Measurements from ENCODE around the gene UCN. TPM values are rescaled to one million over a fixed set of nuclear protein-coding genes. Genes with fewer than 3 reads are reported as not detected.
"Not testable (repeated sequence)": the region's sequence is repeated elsewhere in the genome, so short reads cannot be mapped to it uniquely, and the experiment has no call there.

Gene UCN
- total and polyA plus RNA-seq, 2 of the 4 experiments (the other 2 are of a cell fraction): 0.22 TPM; not detected in 1

- no peak for TF ChIP-seq USF2 (IDR thresholded peaks at IDR 0.05; ENCODE audit: low read depth, low read length)
Observed at GRCh38 chr2:27275211-27276150, 32.8 kb downstream of the UCN start, which contains the start of gene DNAJC5G (continued).

DNA sequence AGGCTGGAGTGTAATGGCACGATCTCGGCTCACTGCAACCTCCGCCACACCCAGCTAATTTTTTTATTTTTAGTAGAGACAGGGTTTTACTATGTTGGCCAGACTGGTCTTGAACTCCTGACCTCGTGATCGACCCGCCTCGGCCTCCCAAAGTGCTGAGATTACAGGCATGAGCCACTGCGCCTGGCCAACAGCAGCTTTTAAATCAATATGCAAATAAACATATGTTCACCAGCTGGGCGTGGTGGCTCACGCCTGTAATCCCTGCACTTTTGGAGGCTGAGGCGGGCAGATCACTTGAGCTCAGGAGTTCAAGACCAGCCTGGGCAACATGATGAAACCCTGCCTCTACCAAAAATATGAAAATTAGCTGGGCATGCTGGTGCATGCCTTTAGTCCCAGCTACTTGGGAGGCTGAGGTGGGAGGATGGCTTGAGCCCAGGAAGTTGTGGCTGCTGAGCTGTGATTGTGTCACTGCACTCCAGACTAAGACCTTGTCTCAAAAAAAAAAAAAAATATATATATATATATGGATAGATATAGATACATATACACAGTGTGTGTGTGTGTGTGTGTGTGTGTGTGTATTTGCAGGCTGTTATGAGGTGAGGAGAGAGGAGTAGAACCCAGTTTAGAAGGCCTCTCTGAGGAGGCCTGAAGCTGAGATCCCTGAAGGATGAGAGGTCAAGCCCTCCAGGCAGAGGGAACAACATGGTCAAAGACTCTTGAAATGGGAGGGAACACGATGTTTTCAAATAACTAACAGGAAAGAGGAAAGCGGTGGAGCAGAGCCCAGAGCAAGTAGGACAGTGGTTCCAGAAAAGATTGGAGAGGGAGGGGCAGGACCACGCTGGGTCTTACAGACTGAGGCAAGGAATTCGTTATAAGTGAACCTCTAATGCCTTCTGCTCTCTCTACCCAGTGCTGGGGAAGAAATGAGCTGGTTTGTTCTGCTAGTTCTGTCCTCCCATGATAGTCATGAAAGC is 35.4 kb downstream of the UCN start:
- H3K18ac ChIP-seq (ENCODE audit: low read depth, low read length); H3K4ac ChIP-seq (ENCODE audit: low read depth, low read length); H3K27ac ChIP-seq (ENCODE audit: insufficient read depth, low read length); H3K9me3 ChIP-seq (ENCODE audit: control insufficient read depth, insufficient read depth, low read length); H2AFZ ChIP-seq (replicated peaks; ENCODE audit: low read length, poor library complexity); H2AK9ac ChIP-seq (replicated peaks; ENCODE audit: low read depth, low read length, poor library complexity); H3K9me1 ChIP-seq (ENCODE audit: insufficient read depth, low read length); dilution Hi-C loops (cut with HindIII; ENCODE audit: low sequenced_read_pairs, unreplicated experiment); H4K8ac ChIP-seq (ENCODE audit: low read depth in 2 of 2, low read length in 2 of 2); H3K36me3 ChIP-seq (ENCODE audit: control insufficient read depth, insufficient read depth, low read length); in situ Hi-C loops (cut with MboI; ENCODE audit: low sequenced_read_pairs); H2BK20ac ChIP-seq (ENCODE audit: low read depth, low read length); H2BK5ac ChIP-seq (ENCODE audit: low read depth, low read length, poor library complexity, severe bottlenecking); H3K4me3 ChIP-seq (ENCODE audit: insufficient read depth, low read depth, low read length); H3K56ac ChIP-seq (ENCODE audit: extremely low read depth, insufficient read depth, low read length); H4K20me1 ChIP-seq (ENCODE audit: insufficient read depth, low read length); ATAC-seq (ENCODE audit: low read depth); DNase-seq; H3K9ac ChIP-seq (ENCODE audit: low read depth, low read length); H4K5ac ChIP-seq (ENCODE audit: low read depth, low read length); H2BK15ac ChIP-seq (ENCODE audit: low read depth, low read length); H3K4me1 ChIP-seq (ENCODE audit: control insufficient read depth, insufficient read depth, low read length); H3K23ac ChIP-seq (ENCODE audit: low read depth, low read length); H3K79me1 ChIP-seq (ENCODE audit: low read depth in 1 of 2, low read length in 2 of 2); intact Hi-C loops (cut with micrococcal nuclease); BruUV-seq (replicated peaks); H3K4me2 ChIP-seq (ENCODE audit: low read depth, low read length); H2AK5ac ChIP-seq (ENCODE audit: low read depth, low read length); H3K14ac ChIP-seq (replicated peaks; ENCODE audit: low read depth, low read length); H4K91ac ChIP-seq (ENCODE audit: insufficient read depth, low read depth, low read length); H2BK120ac ChIP-seq (ENCODE audit: low read depth, low read length): not testable (repeated sequence)
- POLR2A ChIA-PET (ENCODE audit: unreplicated experiment): interaction anchor here (0.6 to 0.7 kb wide), 2 partner anchors 28 to 208 kb away, joined by 3 to 20 read pairs; no protein-coding TSS in a partner anchor
- CTCF ChIA-PET: interaction anchor here (0.6 to 1.9 kb wide), 3 partner anchors 8 to 31 kb away, joined by 4 to 7 read pairs (median 5); no protein-coding TSS in a partner anchor
- 78% methylated on average over 9 of the region's 15 CpGs; no CpG with 5 or more reads in 1 of the 2 experiments for WGBS, 2 experiments (ENCODE audit: extremely low coverage in 2 of 2, insufficient read length in 1 of 2)
- peaks cover 44% of the 10 kb centered on the region for H3K27me3 ChIP-seq (ENCODE audit: control insufficient read depth, insufficient read depth, low read length)

Data from IMR-90 (cell line).